DOHH2 (cell line): ENCODE measurements around the gene SNX11.
A peak's percentile ranks its signal among the peaks of the same experiment; 100 is the strongest.

Experiments used
- CTCF ChIP-seq: fragments of 200-600 bp; sonication (generic); IDR thresholded peaks from one replicate; pipeline ENCODE4 v1.5.1; 2014; ENCODE audit warnings: antibody characterized with exemption, mild to moderate bottlenecking, low read depth, low read length; ENCODE audit not compliant: poor library complexity, severe bottlenecking
- EZH2phosphoT487 ChIP-seq: fragments of 200-600 bp; sonication (generic); IDR thresholded peaks from 2 replicates; pipeline ENCODE4 v1.6.1; 2017; ENCODE audit warnings: borderline replicate concordance, mild to moderate bottlenecking, antibody characterized with exemption, low read length, moderate library complexity, mixed read lengths

DNA sequence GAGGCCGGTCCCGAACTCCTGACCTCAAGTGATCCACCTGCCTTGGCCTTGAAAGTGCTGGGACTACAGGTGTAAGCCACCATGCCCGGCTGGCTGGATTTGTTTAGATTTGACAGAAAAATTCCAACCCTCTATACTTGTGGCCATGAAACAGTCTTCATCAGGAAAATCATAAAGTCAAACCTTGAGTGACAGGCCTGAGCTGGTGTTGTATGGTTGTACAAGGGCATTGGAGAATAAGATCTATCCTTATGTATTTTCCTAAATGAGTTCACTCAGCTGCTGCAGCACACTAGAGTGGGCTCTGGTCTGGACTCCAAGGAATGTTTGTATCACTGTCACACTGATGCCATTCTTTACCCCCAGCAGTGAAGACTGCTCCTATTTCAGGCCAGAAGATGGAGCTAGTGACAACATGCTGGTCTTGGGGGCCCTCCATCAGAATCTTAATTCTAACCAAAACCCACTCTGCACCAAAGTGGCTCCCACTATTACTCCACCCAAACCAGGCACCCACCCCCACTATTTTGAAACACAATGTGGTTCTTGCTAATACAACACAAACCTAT, 27.4 kb downstream of the SNX11 start:
- TF ChIP-seq CTCF (peak; percentile 45), EZH2phosphoT487 (no peak)
